ENCODE data around the gene SEMA3G. TPM values are rescaled to one million over a fixed set of nuclear protein-coding genes. Genes with fewer than 3 reads are reported as not detected.

SEMA3G gene
- total RNA-seq, 1 donor from 2014 or later, result 38.3 TPM

- intact Hi-C loops (cut with DNase I), result no loop called here
- no peak for DNase-seq (ENCODE audit: low spot score)
- ATAC-seq, result peak; percentile 63
Measured at GRCh38 chr3:52480768-52481715, 36.1 kb upstream of the SEMA3G start.

- intact Hi-C loops (cut with DNase I), result no loop called here
- no peak for ATAC-seq
- no peak for DNase-seq (ENCODE audit: low spot score)
Measured at GRCh38 chr3:52479877-52480575, 35.1 kb upstream of the SEMA3G start.

- no peak for ATAC-seq
- DNase-seq (ENCODE audit: low spot score), result no peak
- intact Hi-C loops (cut with DNase I), result no loop called here
Measured at GRCh38 chr3:52479037-52479876, 34.4 kb upstream of the SEMA3G start.

GRCh38 chr3:52477796-52478095 is 32.8 kb upstream of the SEMA3G start:
- DNase-seq (ENCODE audit: low spot score) (no peak), ATAC-seq (no peak)
- intact Hi-C loops (cut with DNase I), result no loop called here

DNA sequence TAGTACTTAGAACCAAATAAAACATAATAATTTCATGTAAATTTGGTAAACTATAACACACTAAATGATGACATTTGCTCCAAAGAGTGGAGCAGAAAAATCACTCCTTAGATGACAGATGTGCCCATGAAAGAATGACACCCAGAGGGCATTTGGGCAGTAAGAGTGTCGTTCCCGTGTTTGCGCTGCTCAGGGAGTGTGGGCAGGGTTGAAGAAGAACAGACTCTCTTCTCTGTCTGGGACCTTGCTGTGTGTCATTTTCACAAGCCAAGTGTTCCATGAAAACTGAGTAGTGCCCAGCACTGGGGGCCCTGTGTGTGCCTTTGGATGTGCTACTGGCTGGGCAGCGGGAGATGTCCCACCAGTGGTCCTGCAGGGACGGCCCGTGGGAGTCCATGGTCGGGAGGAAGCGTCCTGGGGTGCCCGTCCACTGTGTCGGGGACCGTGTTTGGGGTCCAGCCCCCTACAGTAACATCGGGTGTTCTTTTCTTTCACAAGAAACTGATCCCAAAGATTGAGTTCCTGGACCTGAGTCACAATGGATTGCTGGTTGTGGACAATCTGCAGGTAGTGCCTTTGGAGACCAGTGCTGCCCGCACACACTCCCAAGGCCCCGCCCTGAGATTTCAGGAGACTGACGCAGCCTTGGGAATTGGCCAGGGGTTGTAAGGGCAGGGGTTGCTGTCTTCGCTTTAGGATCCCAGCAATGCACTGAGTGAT is 32.3 kb upstream of the SEMA3G start:
- DNase-seq (ENCODE audit: low spot score) (no peak), ATAC-seq (no peak)
- intact Hi-C loops (cut with DNase I), result no loop called here

GRCh38 chr3:52473026-52473425 is 28.1 kb upstream of the SEMA3G start:
- intact Hi-C loops (cut with DNase I), result no loop called here
- ATAC-seq, result peak; percentile 7
- no peak for DNase-seq (ENCODE audit: low spot score)

- DNase-seq (ENCODE audit: low spot score) (no peak), ATAC-seq (no peak)
- intact Hi-C loops (cut with DNase I), result no loop called here
Measured at GRCh38 chr3:52472239-52473000, 27.5 kb upstream of the SEMA3G start.

- intact Hi-C loops (cut with DNase I), result no loop called here
- ATAC-seq (peak; percentile 70), DNase-seq (ENCODE audit: low spot score) (peak; percentile 83)
Measured at GRCh38 chr3:52471371-52472238, 26.7 kb upstream of the SEMA3G start.

DNA sequence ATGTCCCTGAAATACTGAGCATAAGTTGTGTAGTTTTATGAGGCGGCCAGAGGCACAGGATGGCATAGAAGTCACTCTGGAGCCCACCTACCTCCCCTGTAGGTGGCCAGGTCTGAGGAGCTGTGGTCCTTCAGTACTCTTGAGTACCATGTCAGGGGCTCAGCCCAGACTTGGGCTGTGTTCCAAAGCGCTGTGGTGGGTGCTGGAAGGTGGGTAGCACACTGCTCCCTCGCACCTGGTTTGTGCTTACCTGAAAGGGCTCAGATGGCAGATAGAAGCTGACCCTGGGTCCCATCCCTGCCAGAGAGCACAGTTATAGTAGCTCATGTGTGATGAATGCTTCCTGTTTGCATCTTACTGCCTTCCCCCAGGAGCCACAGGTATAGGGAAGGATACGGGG is 26.0 kb upstream of the SEMA3G start:
- no peak for DNase-seq (ENCODE audit: low spot score)
- intact Hi-C loops (cut with DNase I), result no loop called here
- no peak for ATAC-seq

GRCh38 chr3:52469001-52469400 is 24.1 kb upstream of the SEMA3G start:
- DNase-seq (ENCODE audit: low spot score) (no peak), ATAC-seq (no peak)
- intact Hi-C loops (cut with DNase I), result no loop called here

- ATAC-seq (peak; percentile 74), DNase-seq (ENCODE audit: low spot score) (no peak)
- intact Hi-C loops (cut with DNase I), result no loop called here
Measured at GRCh38 chr3:52468336-52468735, 23.4 kb upstream of the SEMA3G start.

DNA sequence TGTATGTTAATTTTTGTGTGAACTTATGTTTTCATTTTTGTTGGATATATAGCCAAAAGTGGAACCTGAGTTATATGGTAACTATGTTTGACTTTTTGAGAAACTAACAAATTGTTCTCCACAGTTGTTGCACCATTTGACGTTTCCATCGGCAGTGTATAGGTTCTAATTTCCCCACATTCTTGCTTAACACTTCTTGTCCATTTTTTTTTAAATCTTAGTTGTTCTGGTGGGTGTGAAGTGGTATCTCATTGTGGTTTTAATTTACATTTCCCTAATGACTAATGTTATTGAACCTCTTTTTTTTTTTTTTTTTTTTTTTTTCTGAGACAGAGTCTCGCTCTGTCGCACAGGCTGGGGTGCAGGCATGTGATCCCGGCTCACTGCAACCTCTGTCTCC is 18.5 kb upstream of the SEMA3G start:
- no peak for DNase-seq (ENCODE audit: low spot score)
- ATAC-seq, result no peak
- intact Hi-C loops (cut with DNase I), result no loop called here

DNA sequence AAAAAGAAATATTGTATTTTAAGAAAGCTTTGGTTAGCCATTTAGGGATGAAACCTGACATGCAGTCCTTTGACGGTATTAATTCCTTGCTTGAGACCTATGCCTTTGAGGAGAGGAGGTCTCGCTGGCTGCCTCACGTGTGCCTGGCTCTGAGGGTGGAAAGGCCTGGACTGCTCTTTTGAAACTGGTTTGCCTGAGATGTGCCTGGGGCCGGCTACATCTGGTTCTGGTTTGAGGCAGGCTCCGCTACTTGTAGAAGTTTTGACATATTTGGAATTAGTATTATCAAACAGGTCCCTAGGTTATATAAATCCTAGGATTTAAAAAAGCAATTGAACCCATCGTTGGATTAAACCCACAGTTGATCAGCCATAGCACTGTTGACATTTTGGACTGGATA is 17.0 kb upstream of the SEMA3G start:
- DNase-seq (ENCODE audit: low spot score) (no peak), ATAC-seq (peak; percentile 81)
- intact Hi-C loops (cut with DNase I), result no loop called here

DNA sequence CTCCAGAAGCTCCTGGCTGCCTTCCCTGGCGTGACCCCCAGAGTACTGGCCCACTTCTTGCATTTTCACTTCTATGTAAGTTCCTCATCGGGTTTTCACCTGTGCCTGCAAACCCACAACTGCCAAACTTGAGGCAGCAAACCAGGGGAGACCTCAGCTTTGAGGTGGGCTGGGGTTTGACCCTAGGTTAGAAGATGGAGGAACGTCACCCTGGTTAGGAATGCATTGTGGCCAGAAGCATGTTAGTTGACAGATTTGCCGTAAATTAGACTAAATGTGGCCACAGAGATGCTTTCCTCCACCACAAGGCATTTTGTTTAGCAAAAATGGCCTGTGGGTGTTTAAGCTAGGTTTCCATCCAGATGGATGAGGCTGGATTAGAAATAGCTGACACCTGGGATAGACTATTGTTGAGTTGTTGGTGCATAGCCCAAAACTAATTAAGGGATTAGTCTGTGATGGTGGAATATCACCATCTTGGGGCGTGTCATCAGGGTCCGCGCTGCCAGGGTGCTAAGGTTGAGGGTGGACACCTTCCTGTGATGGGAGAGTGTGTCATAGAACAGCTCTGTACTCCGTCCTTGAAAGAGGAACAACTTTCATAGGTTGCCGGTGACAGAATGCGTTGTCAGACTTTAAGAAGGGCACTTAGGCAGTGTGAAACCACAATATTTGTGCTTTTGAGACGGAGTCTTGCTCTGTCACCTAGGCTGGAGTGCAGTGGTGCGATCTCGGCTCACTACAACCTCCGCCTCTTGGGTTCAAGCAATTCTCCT is 14.1 kb upstream of the SEMA3G start:
- intact Hi-C loops (cut with DNase I), result loop anchor here (10.0 kb wide), 1 partner anchor 226 kb away; the partner anchor contains the start of genes GNL3 and PBRM1
- ATAC-seq (no peak), DNase-seq (ENCODE audit: low spot score) (no peak)

- DNase-seq (ENCODE audit: low spot score), result no peak
- ATAC-seq, result no peak
- intact Hi-C loops (cut with DNase I), result loop anchor here (10.0 kb wide), 1 partner anchor 227 kb away; the partner anchor contains the start of genes GNL3 and PBRM1
Measured at GRCh38 chr3:52458031-52458760, 13.3 kb upstream of the SEMA3G start.

- ATAC-seq (peak; percentile 0), DNase-seq (ENCODE audit: low spot score) (no peak)
- intact Hi-C loops (cut with DNase I), result loop anchor here (10.0 kb wide), 1 partner anchor 228 kb away; the partner anchor contains the start of genes GNL3 and PBRM1
Measured at GRCh38 chr3:52456800-52457183, 11.9 kb upstream of the SEMA3G start.

Measured in sciatic nerve (tissue), 2 donors.